Measurements from ENCODE around the gene TIAM1.

DNA sequence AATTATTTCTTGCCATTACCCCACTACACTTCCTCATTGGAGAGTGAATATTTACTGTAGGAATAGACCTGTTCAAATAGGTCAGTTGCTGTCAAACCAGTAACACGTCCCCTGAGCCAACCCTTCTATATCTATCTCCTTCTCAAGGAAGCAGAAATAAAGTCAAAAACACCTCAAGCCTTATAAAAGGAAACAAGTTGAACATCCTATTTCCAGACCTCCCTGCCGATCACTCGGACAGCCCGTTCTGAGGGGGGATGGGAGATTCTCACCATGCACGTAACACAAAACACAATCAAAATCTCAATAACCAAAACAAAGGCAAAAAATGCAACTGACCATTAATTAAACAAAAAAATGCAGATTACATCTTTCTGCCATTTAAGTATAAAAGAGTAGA, 184.3 kb downstream of the TIAM1 start:
- TF ChIP-seq GATA2 (IDR thresholded peaks at IDR 0.05; ENCODE audit: low read depth, low read length) (no peak), GATA3 (IDR thresholded peaks at IDR 0.05; ENCODE audit: low read depth, low read length) (no peak)

Measured in SH-SY5Y (cell line).